CD4-positive, alpha-beta T cell treated with Interleukin-4 for 4 hours (primary cell): ENCODE measurements around the gene CRELD1.

Experiments used
- DNase-seq: peaks from one replicate; pipeline ENCODE4 v3.0.0-alpha.2; 2020

The CRELD1 gene

GRCh38 chr3:9906480-9906879 is 27.2 kb upstream of the CRELD1 start:
- DNase-seq, result no peak

GRCh38 chr3:9908286-9908685 is 25.3 kb upstream of the CRELD1 start:
- DNase-seq, result no peak

GRCh38 chr3:9909221-9910013 is 24.2 kb upstream of the CRELD1 start:
- DNase-seq, result peak; percentile 21

- DNase-seq, result no peak
Observed at GRCh38 chr3:9911863-9912262, 21.8 kb upstream of the CRELD1 start.

GRCh38 chr3:9912294-9912935 is 21.2 kb upstream of the CRELD1 start:
- DNase-seq, result peak; percentile 76

- DNase-seq, result no peak
Observed at GRCh38 chr3:9913601-9914000, 20.0 kb upstream of the CRELD1 start.

GRCh38 chr3:9914011-9914410 is 19.6 kb upstream of the CRELD1 start:
- DNase-seq, result no peak

GRCh38 chr3:9914559-9915253 is 18.9 kb upstream of the CRELD1 start:
- no peak for DNase-seq

- DNase-seq, result no peak
Observed at GRCh38 chr3:9915254-9916141, 18.1 kb upstream of the CRELD1 start.

- no peak for DNase-seq
Observed at GRCh38 chr3:9916346-9916733, 17.3 kb upstream of the CRELD1 start.

GRCh38 chr3:9916734-9917680 is 16.6 kb upstream of the CRELD1 start, which contains the start of gene IL17RC:
TSS of gene IL17RC (plus strand) at chr3:9917098. CDS start at chr3:9917316, 218 bp downstream.
- DNase-seq, result no peak

GRCh38 chr3:9917820-9918219 is 15.8 kb upstream of the CRELD1 start:
- DNase-seq, result no peak

- no peak for DNase-seq
Observed at GRCh38 chr3:9918261-9919038, 15.2 kb upstream of the CRELD1 start.

- DNase-seq, result no peak
Observed at GRCh38 chr3:9928158-9928557, 5.5 kb upstream of the CRELD1 start.

- DNase-seq, result no peak
Observed at GRCh38 chr3:9930804-9931418, 2.7 kb upstream of the CRELD1 start.

GRCh38 chr3:9932535-9932842 is 1.1 kb upstream of the CRELD1 start:
- DNase-seq, result no peak

GRCh38 chr3:9932843-9933560 is 632 bp upstream of the CRELD1 start:
- DNase-seq, result peak; percentile 88

- DNase-seq, result peak; percentile 28
Observed at GRCh38 chr3:9934235-9934621, 594 bp downstream of the CRELD1 start.

GRCh38 chr3:9934993-9935392 is 1.4 kb downstream of the CRELD1 start:
- no peak for DNase-seq

- no peak for DNase-seq
Observed at GRCh38 chr3:9935966-9936510, 2.4 kb downstream of the CRELD1 start.
